ENCODE measurements around the gene TBC1D17. TPM values are rescaled to one million over a fixed set of nuclear protein-coding genes. Genes with fewer than 3 reads are reported as not detected.

The TBC1D17 gene
- 4.8 and 8.8 TPM in 2 replicates for total RNA-seq

DNA sequence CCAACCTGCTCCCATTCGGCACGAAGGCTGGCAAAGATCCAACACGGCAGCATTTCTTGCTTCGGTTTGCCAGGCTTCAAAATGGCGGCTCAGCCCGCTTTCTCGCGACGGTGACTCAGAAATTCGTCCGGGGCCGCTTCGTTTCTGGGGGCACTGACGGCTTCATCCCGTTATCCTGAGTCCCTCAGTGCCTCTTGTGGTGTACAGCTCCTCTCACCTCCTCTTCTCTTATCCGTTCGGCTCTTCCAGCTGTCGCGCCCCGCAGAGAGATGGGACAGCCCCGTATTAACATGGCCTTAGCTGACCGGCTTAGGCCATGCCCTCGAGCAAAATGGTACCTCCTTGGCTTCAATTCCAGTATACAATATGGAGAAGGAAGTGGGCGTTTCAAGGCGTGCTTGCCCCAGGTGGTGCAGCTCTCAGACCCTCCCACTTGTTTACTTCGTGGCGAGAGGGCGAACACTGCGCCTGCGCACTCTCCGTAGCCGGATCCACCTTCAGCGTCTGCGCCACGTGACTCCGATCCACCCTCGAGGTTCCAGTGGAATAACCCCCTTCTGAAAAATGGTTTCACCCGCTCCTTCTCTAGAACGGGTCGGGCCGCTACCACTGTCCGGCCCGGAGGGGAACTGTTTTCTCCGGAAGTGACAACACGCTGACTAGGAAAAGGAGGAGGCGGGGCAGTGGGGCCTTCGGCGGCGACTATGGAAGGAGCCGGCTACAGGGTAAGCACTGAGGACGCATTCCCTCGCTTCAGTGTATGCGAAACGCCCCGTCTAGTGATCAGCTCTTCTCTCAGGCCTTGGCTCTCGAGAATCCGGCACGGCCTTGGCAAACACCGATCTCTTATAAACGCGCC, at the start of gene TBC1D17, which contains the start of gene AKT1S1:
TBC1D17 (plus strand) TSS at position 683 of the 859 bp plus-strand sequence; CDS start at position 705, 22 bp downstream.
AKT1S1 (minus strand) TSS at position 336 of the 859 bp plus-strand sequence. CDS start 4,060 bp downstream, outside the sequence.

DNA sequence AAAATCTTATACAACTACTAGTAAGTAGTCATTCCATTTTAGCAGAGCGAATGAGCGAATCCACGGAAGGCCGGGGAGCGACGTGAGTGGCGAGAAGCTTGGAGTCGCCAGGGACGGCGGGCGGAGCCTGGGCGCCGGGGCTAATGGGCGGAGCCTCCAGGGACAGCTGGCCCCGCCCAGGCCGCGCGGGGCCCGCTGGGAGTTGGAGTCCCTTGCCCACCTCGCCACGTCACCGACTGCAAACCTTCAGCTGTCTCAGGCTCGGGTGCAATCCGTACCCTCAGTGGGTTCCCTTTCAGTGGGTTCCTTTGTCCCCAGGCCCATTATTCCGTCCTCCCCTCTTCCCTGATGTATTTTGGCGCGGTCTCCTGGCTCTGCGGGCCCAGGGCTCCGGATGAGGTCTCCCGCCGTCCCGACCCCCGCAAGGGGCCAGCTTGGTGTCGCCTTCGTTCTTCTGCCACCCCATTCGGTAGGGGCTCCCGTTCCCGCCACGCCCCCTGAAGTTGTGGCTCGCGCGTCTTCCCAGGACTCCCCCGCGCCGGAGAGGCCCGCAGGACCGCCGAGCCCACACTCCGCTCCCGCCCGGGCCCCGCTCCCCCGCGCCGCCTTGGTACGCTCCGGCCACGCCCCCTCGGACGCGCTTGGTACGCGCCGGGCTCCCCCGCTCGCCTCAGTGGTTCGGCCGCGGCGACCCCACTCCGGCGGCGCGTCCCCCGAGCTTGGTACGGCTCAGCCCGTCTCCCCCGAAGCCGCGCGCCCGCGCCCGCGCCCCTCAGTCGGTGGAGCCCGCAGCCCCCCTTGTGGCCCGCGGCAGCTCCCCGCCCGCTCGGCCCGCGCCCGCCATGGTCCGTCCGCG, 26.8 kb upstream of the TBC1D17 start, which contains the start of gene PTOV1:
PTOV1 (plus strand) TSS at position 673 of the 856 bp plus-strand sequence.

DNA sequence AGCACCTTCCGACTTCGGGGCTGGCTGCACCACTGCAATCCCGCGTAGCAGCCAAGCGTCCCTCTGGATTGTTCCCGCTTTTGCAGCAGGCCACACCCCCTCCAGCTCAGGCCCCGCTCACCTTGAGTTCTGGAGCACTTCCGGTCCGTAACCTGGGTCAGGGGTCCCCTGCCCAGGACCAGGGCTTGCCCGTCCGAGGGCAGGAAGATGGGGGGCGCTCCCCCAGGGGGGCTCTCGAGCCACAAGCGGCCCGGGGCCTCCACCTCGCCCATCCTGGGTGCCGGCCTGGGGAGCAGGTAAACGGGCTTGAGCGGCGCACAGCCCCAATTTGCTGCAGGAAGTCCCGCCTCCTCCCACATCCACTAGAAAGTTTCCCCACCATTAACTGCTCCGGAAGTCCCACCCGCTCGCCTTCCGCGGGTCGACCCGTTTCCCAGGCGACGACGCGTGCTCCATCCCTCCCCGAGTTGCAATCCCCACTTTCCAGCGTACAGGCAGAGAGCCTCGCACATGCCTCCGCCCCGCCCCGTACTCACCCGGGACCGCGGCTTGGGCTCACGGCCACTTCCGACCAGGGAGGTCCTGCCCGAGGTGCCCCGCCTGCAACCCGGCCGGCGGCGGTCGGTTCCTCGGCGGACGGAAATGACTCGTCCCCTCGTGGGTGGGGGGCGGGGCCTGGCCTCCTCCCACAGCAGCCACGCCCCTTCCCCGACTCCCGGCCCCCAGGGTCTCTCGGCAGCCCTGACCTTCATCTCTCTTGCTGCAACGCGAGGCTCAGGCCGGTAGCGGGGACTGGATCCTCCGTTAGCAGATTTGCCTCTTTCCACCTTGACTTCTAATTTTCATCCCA, 10.3 kb upstream of the TBC1D17 start, which contains the start of gene PNKP:
PNKP (minus strand) TSS at position 644 of the 850 bp plus-strand sequence; CDS start at position 272, 372 bp downstream.

DNA sequence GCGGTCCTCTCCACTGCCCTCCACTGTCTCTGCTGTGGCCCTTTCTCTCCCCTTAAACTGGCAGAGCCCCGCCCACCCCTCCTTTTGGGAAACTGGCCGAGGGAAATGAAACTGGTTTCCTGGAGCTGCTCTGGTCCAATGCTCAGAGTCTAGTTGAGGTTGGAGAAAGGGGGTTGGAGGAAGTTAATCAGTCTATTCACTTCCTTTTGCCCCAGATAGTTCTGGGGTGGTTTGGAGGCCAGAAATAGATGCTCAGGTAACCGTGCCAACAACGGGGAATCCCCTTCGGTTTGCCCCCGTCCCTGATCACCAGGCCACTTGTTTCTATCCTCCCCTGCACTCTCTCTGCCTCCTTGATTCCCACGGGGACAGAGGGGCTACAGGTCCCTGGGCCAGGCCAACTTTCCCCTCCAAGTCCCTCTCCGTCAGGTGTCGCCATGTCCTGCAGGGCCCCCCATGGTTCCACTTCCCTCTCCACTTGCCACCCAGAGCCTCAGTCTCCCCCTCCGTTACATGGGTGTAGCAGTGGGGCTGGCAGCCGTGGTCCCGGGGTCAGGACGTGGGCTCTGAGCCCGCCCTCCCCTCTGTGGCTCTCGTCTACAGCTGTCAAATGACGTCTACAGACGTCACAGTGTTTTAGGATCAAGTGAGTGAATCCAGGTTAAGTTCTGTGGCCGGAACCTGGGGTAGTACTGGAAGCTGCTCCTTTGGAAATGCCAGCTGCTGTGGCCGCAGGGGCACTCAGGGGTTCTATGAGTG, 19.5 kb downstream of the TBC1D17 start, which contains the start of gene IL4I1:
IL4I1 (minus strand) TSS at position 25 of the 759 bp plus-strand sequence. CDS start 727 bp downstream, outside the sequence.

DNA sequence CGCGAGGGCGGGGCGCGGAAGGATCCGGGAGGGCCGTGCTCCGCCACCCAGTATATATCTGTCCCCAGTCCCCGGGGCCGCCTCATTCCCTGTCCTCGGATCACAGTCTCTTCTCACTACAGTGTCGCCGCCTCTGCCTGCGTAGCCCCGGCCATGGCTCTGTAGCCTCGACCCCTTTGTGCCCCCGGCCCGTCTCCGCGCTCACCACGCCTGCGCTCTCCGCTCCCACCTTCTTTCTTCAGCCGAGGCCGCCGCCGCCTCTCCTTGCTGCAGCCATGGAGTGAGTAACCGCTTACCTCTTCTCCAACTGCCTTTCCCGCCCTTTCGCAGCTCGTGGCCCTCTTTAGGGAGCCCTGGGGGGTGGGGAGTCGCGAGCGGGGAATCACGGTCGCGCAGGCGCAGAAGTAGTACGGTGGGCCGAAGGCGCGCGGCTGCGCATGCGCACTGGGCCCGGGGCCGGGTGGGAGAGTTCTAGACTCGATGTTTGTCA, 51.7 kb downstream of the TBC1D17 start, which contains the start of the genes ATF5 and NUP62:
ATF5 (plus strand) TSS at position 85 of the 490 bp plus-strand sequence. CDS start 1,646 bp downstream, outside the sequence.
NUP62 (minus strand) TSS at position 384 of the 490 bp plus-strand sequence. CDS start 19,697 bp downstream, outside the sequence.

Other genes starting within 250 kb of the TBC1D17 start
- gene RRAS, start 237.6 kb upstream of the TBC1D17 start, total RNA-seq: 32.1 and 44.4 TPM in 2 replicates
- gene SCAF1, start 235.5 kb upstream of the TBC1D17 start, total RNA-seq: 11.6 and 31.3 TPM in 2 replicates
- 104 and 109 TPM in 2 replicates for gene IRF3, start 211.8 kb upstream of the TBC1D17 start, total RNA-seq
- 2.7 and 4.4 TPM in 2 replicates for gene BCL2L12, start 211.8 kb upstream of the TBC1D17 start, total RNA-seq
- 266 and 394 TPM in 2 replicates for gene PRMT1, start 200.4 kb upstream of the TBC1D17 start, total RNA-seq
- gene ADM5, start 188.1 kb upstream of the TBC1D17 start, total RNA-seq: under 0.01 and 0.78 TPM in 2 replicates
- gene CPT1C, start 186.6 kb upstream of the TBC1D17 start, total RNA-seq: 0.21 and 0.34 TPM in 2 replicates
- gene TSKS, start 114.4 kb upstream of the TBC1D17 start, total RNA-seq: 0.34 TPM in 1 of 2 replicates, not detected in the other
- gene AP2A1, start 110.7 kb upstream of the TBC1D17 start, total RNA-seq: 36.9 and 89.5 TPM in 2 replicates
- 10.6 and 16.5 TPM in 2 replicates for gene FUZ, start 64.4 kb upstream of the TBC1D17 start, total RNA-seq
- 7.9 and 25.1 TPM in 2 replicates for gene MED25, start 59.4 kb upstream of the TBC1D17 start, total RNA-seq
- gene PTOV1, start 26.5 kb upstream of the TBC1D17 start, total RNA-seq: 17.4 and 41.6 TPM in 2 replicates
- gene PNKP, start 10.1 kb upstream of the TBC1D17 start, total RNA-seq: 27.1 and 27.7 TPM in 2 replicates
- gene AKT1S1, start 347 bp upstream of the TBC1D17 start, total RNA-seq: 7.9 and 11.7 TPM in 2 replicates
- 0.14 and 0.34 TPM in 2 replicates for gene IL4I1, start 19.2 kb downstream of the TBC1D17 start, total RNA-seq
- gene ATF5, start 51.5 kb downstream of the TBC1D17 start, total RNA-seq: 2.4 and 6.3 TPM in 2 replicates
- 16.1 and 38.8 TPM in 2 replicates for gene NUP62, start 51.8 kb downstream of the TBC1D17 start, total RNA-seq
- gene SIGLEC11, start 83.5 kb downstream of the TBC1D17 start, total RNA-seq: not detected in 2 replicates
- gene VRK3, start 147.7 kb downstream of the TBC1D17 start, total RNA-seq: 17.1 and 22.7 TPM in 2 replicates
- gene ZNF473, start 148.3 kb downstream of the TBC1D17 start, total RNA-seq: 14.6 and 15.0 TPM in 2 replicates

All from nasal cavity respiratory epithelium epithelial cell of viscerocranial mucosa (primary cell).